ENCODE measurements around the gene KCNK2.

The KCNK2 gene

DNA sequence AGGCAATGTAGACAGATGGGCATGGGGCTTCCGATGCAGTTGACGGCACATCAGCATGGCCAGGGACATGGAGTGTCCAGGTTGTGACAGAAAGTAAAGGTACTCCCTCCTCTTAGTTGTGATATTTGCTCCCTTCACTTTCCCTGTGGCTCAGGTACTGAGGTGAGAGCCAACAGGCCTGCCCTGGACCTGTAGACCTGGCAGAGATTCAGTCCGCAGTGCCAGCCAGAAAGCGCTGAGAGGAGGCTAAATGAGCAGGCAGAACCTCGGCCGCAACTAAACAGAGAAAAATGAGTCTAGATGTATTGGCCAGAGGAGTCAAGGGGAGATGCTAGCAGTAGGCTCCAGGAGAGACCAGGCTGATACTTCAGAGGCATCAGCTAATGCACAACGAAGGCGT lies 22.6 kb upstream of the KCNK2 start:
- no peaks in the 10 kb centered on the region for H3K36me3 ChIP-seq (ENCODE audit: control insufficient read depth, insufficient read depth, low read length)
- no peak for TF ChIP-seq CTCF (IDR thresholded peaks at IDR 0.05; ENCODE audit: insufficient read depth, low read length, poor library complexity, severe bottlenecking)
- peaks cover 1% of the 10 kb centered on the region; the same call in 1 of the 2 replicates for H3K27me3 ChIP-seq (replicated peaks; ENCODE audit: control insufficient read depth, insufficient read depth, low read length)
- DNase-seq (ENCODE audit: extremely low read depth, insufficient read length), result no peak
- H3K4me3 ChIP-seq (replicated peaks; ENCODE audit: low read depth, low read length), result no peak overlapping the region

DNA sequence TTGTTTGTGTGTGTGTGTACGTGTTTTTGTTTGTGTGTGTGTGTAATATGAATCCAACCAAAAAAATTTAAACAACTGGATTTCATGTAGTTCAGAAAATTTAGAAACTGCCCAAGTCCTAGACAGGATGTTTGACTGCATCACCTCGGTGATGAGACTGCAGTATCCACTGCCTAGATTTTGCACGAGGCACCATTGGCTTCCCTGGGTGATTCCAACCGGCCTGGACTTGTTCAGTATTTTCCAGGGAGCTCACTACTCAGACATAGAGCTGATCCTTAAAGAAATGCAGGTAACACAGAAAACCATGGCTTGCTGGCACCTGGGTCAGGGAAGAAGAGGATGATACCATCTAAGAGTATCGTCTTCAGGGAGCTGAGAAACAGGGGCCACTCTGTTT lies 18.2 kb upstream of the KCNK2 start:
- TF ChIP-seq CTCF (IDR thresholded peaks at IDR 0.05; ENCODE audit: insufficient read depth, low read length, poor library complexity, severe bottlenecking), result no peak
- no peak for DNase-seq (ENCODE audit: extremely low read depth, insufficient read length)
- Histone ChIP-seq H3K27me3 (replicated peaks; ENCODE audit: control insufficient read depth, insufficient read depth, low read length) (peaks cover 1% of the 10 kb centered on the region; the same call in 1 of the 2 replicates), H3K4me3 (replicated peaks; ENCODE audit: low read depth, low read length) (no peak overlapping the region), H3K36me3 (ENCODE audit: control insufficient read depth, insufficient read depth, low read length) (no peaks in the 10 kb centered on the region)

DNA sequence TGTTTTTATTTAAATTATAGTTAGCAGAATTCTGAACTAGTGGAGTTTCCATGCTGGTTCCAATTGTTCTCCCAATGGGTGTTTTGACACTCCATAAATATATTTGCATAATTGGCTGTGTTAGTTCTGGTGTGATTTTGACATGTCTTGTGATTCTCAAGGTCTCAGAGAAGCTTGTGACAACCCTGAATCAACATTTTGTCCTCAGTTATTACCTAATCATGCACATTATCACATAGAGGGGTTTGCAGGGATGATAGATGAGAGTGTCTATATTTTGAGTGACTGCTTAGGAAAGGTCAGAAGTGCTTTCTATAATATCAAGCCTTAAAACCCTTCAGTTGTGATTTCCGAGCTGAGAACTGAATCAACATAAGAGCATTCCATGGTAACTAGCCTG lies 11.5 kb upstream of the KCNK2 start:
- H3K27me3 ChIP-seq (replicated peaks; ENCODE audit: control insufficient read depth, insufficient read depth, low read length), result no peaks in the 10 kb centered on the region
- no peak for TF ChIP-seq CTCF (IDR thresholded peaks at IDR 0.05; ENCODE audit: insufficient read depth, low read length, poor library complexity, severe bottlenecking)
- H3K4me3 ChIP-seq (replicated peaks; ENCODE audit: low read depth, low read length), result no peak overlapping the region
- no peaks in the 10 kb centered on the region for H3K36me3 ChIP-seq (ENCODE audit: control insufficient read depth, insufficient read depth, low read length)
- no peak for DNase-seq (ENCODE audit: extremely low read depth, insufficient read length)

DNA sequence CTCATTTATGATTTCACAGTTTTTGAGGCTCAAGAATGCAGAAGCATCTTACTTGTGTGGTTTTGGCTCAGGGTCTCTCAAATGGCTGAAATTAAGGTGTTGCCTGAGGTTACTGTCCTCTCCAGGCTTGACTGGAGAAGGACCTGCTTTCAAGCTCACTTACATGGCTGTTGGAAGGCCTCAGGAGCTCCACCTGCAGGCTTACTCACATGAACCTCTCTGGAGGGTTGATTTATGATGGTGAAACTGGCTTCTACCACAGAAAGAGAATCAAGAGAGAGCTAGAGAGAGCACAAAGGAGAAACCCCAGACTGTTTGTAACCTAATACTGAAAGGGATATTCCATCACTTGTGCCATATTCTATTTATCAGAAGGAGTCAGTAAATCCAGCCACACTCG lies 6.2 kb upstream of the KCNK2 start:
- no peaks in the 10 kb centered on the region for H3K27me3 ChIP-seq (replicated peaks; ENCODE audit: control insufficient read depth, insufficient read depth, low read length)
- no peak overlapping the region for H3K4me3 ChIP-seq (replicated peaks; ENCODE audit: low read depth, low read length)
- H3K36me3 ChIP-seq (ENCODE audit: control insufficient read depth, insufficient read depth, low read length), result no peaks in the 10 kb centered on the region
- TF ChIP-seq CTCF (IDR thresholded peaks at IDR 0.05; ENCODE audit: insufficient read depth, low read length, poor library complexity, severe bottlenecking), result peak; percentile 56
- DNase-seq (ENCODE audit: extremely low read depth, insufficient read length), result no peak

- H3K36me3 ChIP-seq (ENCODE audit: control insufficient read depth, insufficient read depth, low read length), result no peaks in the 10 kb centered on the region
- no peak for TF ChIP-seq CTCF (IDR thresholded peaks at IDR 0.05; ENCODE audit: insufficient read depth, low read length, poor library complexity, severe bottlenecking)
- no peak for DNase-seq (ENCODE audit: extremely low read depth, insufficient read length)
- no peak overlapping the region for H3K4me3 ChIP-seq (replicated peaks; ENCODE audit: low read depth, low read length)
- peaks cover 3% of the 10 kb centered on the region for H3K27me3 ChIP-seq (replicated peaks; ENCODE audit: control insufficient read depth, insufficient read depth, low read length)
These were observed 3.1 kb upstream of the KCNK2 start for GRCh38 chr1:215079456-215079855.

All from GM06990 (cell line).